Loucy (cell line): Measurements from ENCODE around the gene TOR1AIP2.

Experiments
- EZH2phosphoT487 ChIP-seq: fragments of 200-600 bp; IDR thresholded peaks from 2 replicates; pipeline ENCODE4 v1.6.1; 2018; ENCODE audit warnings: antibody characterized with exemption, mild to moderate bottlenecking, moderate library complexity, borderline replicate concordance
- TF ChIP-seq, protein P1 (sequence below): fragments of 200-600 bp; sonication (generic); conservative IDR thresholded peaks from 2 replicates; pipeline ENCODE4 v1.5.1; 2014; ENCODE audit warnings: mild to moderate bottlenecking, antibody characterized with exemption, low read length

GRCh38 chr1:179824265-179824664, 53.3 kb downstream of the TOR1AIP2 start:
- TF ChIP-seq, protein P1, sequence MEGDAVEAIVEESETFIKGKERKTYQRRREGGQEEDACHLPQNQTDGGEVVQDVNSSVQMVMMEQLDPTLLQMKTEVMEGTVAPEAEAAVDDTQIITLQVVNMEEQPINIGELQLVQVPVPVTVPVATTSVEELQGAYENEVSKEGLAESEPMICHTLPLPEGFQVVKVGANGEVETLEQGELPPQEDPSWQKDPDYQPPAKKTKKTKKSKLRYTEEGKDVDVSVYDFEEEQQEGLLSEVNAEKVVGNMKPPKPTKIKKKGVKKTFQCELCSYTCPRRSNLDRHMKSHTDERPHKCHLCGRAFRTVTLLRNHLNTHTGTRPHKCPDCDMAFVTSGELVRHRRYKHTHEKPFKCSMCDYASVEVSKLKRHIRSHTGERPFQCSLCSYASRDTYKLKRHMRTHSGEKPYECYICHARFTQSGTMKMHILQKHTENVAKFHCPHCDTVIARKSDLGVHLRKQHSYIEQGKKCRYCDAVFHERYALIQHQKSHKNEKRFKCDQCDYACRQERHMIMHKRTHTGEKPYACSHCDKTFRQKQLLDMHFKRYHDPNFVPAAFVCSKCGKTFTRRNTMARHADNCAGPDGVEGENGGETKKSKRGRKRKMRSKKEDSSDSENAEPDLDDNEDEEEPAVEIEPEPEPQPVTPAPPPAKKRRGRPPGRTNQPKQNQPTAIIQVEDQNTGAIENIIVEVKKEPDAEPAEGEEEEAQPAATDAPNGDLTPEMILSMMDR, result no peak
- TF ChIP-seq EZH2phosphoT487, result no peak
